A549 (cell line): ENCODE data around the gene SEPTIN1. TPM values are rescaled to one million over a fixed set of nuclear protein-coding genes. Genes with fewer than 3 reads are reported as not detected.
A peak's percentile ranks its signal among the peaks of the same experiment; 100 is the strongest.

ENCODE experiments used
- ATAC-seq, 2 experiments: fragments of 200-7000 bp in 1 of 2; fragments of >200 bp in 1 of 2; cut with Nextera tagmentation in 1 of 2; cut with Tn5 transposase in 1 of 2; 3 replicates each; pipeline versions ENCODE4 v1.8.0 to v1.9.1; 2018 to 2020; ENCODE audit warnings: mild to moderate bottlenecking in 1 of 2, moderate library complexity in 1 of 2
- CTCF ChIA-PET: fragments of 300-600 bp; sonication (Branson Sonifier 250); formaldehyde crosslinking; extraction: SDS; loops from one replicate; lab custom pipeline; 2021; ENCODE audit warnings: antibody characterized with exemption, inconsistent platforms; lab: Yijun Ruan, JAX
- POLR2A ChIA-PET: fragments of 350-600 bp; formaldehyde crosslinking; extraction: SDS; loops from one replicate; lab custom pipeline; 2021; ENCODE audit warnings: antibody characterized with exemption, inconsistent platforms; lab: Yijun Ruan, JAX
- DNase-seq, 2 experiments: peaks; one replicate each; pipeline versions ENCODE4 v3.0.0 to v3.0.0-alpha.2; 2011 to 2016; ENCODE audit warnings: low read depth in 1 of 2, low spot score in 1 of 2
- FAIRE-seq: peaks from 2 replicates; lab custom pipeline; 2011; peaks lifted over from hg19 to GRCh38; lab: Jason Lieb, UNC
- H3K27ac ChIP-seq, 2 experiments: fragments of >200 bp; sonication (Bioruptor Twin); formaldehyde crosslinking; 3 replicates each; pipeline ENCODE4 v1.5.1; 2016 to 2017
- H3K4me1 ChIP-seq: fragments of >200 bp; sonication (Bioruptor Twin); formaldehyde crosslinking; 3 replicates; pipeline ENCODE4 v1.6.1; 2016
- H3K4me2 ChIP-seq: fragments of >200 bp; sonication (Bioruptor Twin); formaldehyde crosslinking; 3 replicates; pipeline ENCODE4 v1.6.1; 2016
- H3K4me3 ChIP-seq: fragments of >200 bp; sonication (Bioruptor Twin); formaldehyde crosslinking; 3 replicates; pipeline ENCODE4 v1.5.1; 2016
- H3K9me3 ChIP-seq: fragments of >200 bp; sonication (Bioruptor Twin); formaldehyde crosslinking; 3 replicates; pipeline ENCODE4 v1.6.1; 2016
- BHLHE40 ChIP-seq: IDR thresholded peaks from 2 replicates; pipeline ENCODE4 v1.6.1; 2012; ENCODE audit warnings: low read depth, low read length, inconsistent platforms
- CBX8 ChIP-seq: fragments of 200-600 bp; sonication (generic); IDR thresholded peaks from 2 replicates; pipeline ENCODE4 v1.6.1; 2016
- CEBPB ChIP-seq, 2 experiments: fragments of >200 bp in 1 of 2; sonication (Bioruptor Twin) in 1 of 2; formaldehyde crosslinking in 1 of 2; IDR thresholded peaks; 2 replicates each; pipeline ENCODE4 v1.6.1; 2012 to 2016
- CTCF ChIP-seq: fragments of >200 bp; sonication (Bioruptor Twin); formaldehyde crosslinking; IDR thresholded peaks from 3 replicates; pipeline ENCODE4 v1.5.1; 2016
- ESRRA ChIP-seq: fragments of 150-350 bp; IDR thresholded peaks from 2 replicates; pipeline ENCODE4 v1.6.1; 2014; ENCODE audit warnings: mild to moderate bottlenecking, low read length, borderline replicate concordance
- GATA3 ChIP-seq: IDR thresholded peaks from 2 replicates; pipeline ENCODE4 v1.6.1; 2012; ENCODE audit warnings: borderline replicate concordance
- HOXB13 ChIP-seq: fragments of 250-450 bp; sonication (Bioruptor Pico); IDR thresholded peaks from 2 replicates; pipeline ENCODE4 v1.5.0; 2020; ENCODE audit warnings: low read depth, mild to moderate bottlenecking, moderate library complexity
- HOXB5 ChIP-seq: fragments of 250-450 bp; sonication (Bioruptor Pico); IDR thresholded peaks from 2 replicates; pipeline ENCODE4 v1.5.0; 2020; ENCODE audit warnings: mild to moderate bottlenecking, moderate library complexity
- JUN ChIP-seq, 2 experiments: fragments of >200 bp; sonication (Bioruptor Twin); formaldehyde crosslinking; IDR thresholded peaks; 2 replicates in 1 of 2; 3 replicates in 1 of 2; pipeline ENCODE4 v1.6.1; 2016 to 2017
- MAFK ChIP-seq: fragments of 450-650 bp; IDR thresholded peaks from 2 replicates; pipeline ENCODE4 v1.6.1; 2014; ENCODE audit not compliant: partially characterized antibody
- MAZ ChIP-seq: fragments of 150-350 bp; IDR thresholded peaks from 2 replicates; pipeline ENCODE4 v1.6.1; 2014; ENCODE audit warnings: antibody characterized with exemption, low read depth, low read length, borderline replicate concordance
- PBX3 ChIP-seq: IDR thresholded peaks from 2 replicates; pipeline ENCODE4 v1.6.1; 2012
- PHF8 ChIP-seq: fragments of 200-600 bp; sonication (generic); IDR thresholded peaks from 2 replicates; pipeline ENCODE4 v1.6.1; 2016; ENCODE audit warnings: low read depth, mild to moderate bottlenecking, antibody characterized with exemption, moderate library complexity, borderline replicate concordance
- USF2 ChIP-seq: fragments of 450-650 bp; IDR thresholded peaks from 2 replicates; pipeline ENCODE4 v1.6.1; 2014; ENCODE audit warnings: antibody characterized with exemption
- ZC3H11A ChIP-seq: fragments of 450-650 bp; IDR thresholded peaks from 2 replicates; pipeline ENCODE4 v1.6.1; 2014; ENCODE audit warnings: antibody characterized with exemption, mild to moderate bottlenecking
- ZNF302 ChIP-seq: fragments of 250-450 bp; sonication (Bioruptor Pico); IDR thresholded peaks from 2 replicates; pipeline ENCODE4 v1.9.0; 2021; ENCODE audit warnings: inconsistent platforms, mild to moderate bottlenecking, moderate library complexity
- WGBS: methylation state at CpG from one replicate; pipeline ENCODE4 v1.1.6; 2017; ENCODE audit errors: missing lambda C conversion rate; 5-methylcytosine and 5-hydroxymethylcytosine counted together
- polyA plus RNA-seq, 4 experiments: library from polyadenylated mRNA; depleted of rRNA in 3 of 4; stranded (reverse); fragments of >200 nt; fragmentation: RNase III in 1 of 4; extraction: RNeasy Plus Mini Kit Qiagen cat#74134 plus additional on column Dnase treatment in 1 of 4; gene quantifications; 2 replicates in 3 of 4; 3 replicates in 1 of 4; pipeline ENCODE4 v1.2.3, GENCODE V29; 2011 to 2017
- TF ChIP-seq, protein P1 (sequence below): IDR thresholded peaks from 2 replicates; pipeline ENCODE4 v1.6.1; 2012
- TF ChIP-seq, protein P2 (sequence below): IDR thresholded peaks from 2 replicates; pipeline ENCODE4 v1.6.1; 2012; ENCODE audit warnings: low read depth, borderline replicate concordance

The SEPTIN1 gene
- polyA plus RNA-seq, 2 of the 4 experiments (the other 2 are of a cell fraction) = 0.17 to 0.65 TPM

DNA sequence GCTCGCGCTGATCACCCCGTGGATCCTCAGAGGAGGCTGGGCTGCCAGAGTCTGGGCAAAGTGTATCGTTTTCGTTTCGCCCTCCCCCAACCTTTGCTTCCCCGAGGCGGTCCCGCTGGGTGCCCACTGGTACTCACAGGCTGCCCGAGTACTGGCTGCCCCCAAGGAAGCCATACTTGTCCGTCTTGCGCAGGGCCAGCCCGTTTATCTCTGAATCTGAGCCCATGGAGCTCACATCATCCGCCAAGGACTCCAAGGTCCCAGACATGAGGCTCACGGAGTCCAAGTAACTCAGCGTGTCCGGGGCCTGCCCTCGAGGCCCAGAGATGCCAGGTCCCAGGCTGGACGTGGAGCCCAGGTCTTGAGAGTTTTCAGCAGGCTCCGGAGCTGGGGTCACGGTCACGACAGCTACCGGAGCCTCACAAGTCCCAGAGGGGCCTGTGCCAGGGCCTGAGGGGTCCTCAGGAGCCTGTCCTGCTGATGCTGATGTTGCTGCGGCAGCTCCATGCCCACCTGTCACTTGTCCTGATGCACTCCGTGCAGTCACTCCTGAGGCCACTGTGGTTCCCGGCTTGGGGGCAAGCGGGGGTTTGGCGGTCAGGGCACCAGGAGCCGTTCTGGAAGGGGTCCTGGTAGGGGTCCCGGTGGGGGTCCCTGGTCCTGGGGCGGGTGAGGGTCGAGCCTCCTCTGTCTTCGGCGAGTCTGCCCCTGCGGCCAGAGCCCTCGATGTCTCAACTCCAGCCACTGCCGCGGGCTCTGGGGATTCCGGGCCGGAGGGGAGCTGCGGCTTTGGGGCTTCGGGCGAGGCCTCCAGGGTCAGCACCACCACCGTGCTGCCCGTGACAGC is 13.0 kb downstream of the SEPTIN1 start:
- WGBS = 6% methylated on average over 15 of the region's 45 CpGs
- ChIA-PET POLR2A (no interaction called here), CTCF (interaction anchor here (0.9 to 1.5 kb wide), 5 partner anchors 9 to 337 kb away, joined by 3 to 4 read pairs (median 3); partner anchors contain the start of gene ZNF48)
- DNase-seq = no peak
- no peak for ATAC-seq
- peak overlapping the region; percentile 80 for H3K4me2 ChIP-seq
- H3K27ac ChIP-seq = peak overlapping the region; percentile 96 to 98
- peaks cover 20% of the 10 kb centered on the region for H3K4me1 ChIP-seq
- no peaks in the 10 kb centered on the region for H3K9me3 ChIP-seq
- no peak for FAIRE-seq
- H3K4me3 ChIP-seq = peak overlapping the region; percentile 76
- TF ChIP-seq PHF8 (0 out of 2 replicates have a peak, but pooled peaks have one; percentile 15), ZNF302 (CRISPR knock-in tag) (no peak), PBX3 (no peak), JUN (IDR thresholded peaks at IDR 0.05) (no peak), CTCF (no peak), BHLHE40 (no peak), CBX8 (no peak)
- TF ChIP-seq, protein P1, sequence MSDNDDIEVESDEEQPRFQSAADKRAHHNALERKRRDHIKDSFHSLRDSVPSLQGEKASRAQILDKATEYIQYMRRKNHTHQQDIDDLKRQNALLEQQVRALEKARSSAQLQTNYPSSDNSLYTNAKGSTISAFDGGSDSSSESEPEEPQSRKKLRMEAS = peak; percentile 26; the same call in 1 of the 2 replicates
- TF ChIP-seq, protein P2, sequence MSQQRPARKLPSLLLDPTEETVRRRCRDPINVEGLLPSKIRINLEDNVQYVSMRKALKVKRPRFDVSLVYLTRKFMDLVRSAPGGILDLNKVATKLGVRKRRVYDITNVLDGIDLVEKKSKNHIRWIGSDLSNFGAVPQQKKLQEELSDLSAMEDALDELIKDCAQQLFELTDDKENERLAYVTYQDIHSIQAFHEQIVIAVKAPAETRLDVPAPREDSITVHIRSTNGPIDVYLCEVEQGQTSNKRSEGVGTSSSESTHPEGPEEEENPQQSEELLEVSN = no peak

DNA sequence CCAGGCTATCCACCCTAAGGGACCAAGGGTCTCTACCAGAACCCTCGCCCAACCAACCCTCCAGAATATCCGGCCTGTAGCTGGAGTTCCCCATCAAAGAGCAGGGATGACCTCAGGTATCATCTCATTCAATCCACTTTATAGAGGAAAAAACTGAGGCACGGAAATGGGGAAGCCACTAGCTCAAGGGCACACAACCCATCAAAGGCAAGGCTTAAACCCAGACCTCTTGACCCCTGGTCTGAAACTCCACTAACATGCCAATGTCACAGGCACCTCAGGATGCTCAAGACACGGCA is 13.6 kb downstream of the SEPTIN1 start:
- ATAC-seq (no peak), FAIRE-seq (no peak), DNase-seq (no peak)
- CTCF ChIA-PET = interaction anchor here (0.9 to 1.5 kb wide), 4 partner anchors 8 to 336 kb away, joined by 3 to 4 read pairs (median 4); partner anchors contain the start of gene ZNF48
- H3K4me3 ChIP-seq = peak overlapping the region; percentile 76
- no peaks in the 10 kb centered on the region for H3K9me3 ChIP-seq
- WGBS = 13% methylated on average over 4 of the region's 4 CpGs
- POLR2A ChIA-PET = no interaction called here
- H3K4me1 ChIP-seq = peaks cover 20% of the 10 kb centered on the region
- peak overlapping the region; percentile 80 for H3K4me2 ChIP-seq
- peak overlapping the region; percentile 96 to 98; a peak in 5 of 6 replicates for H3K27ac ChIP-seq
- TF ChIP-seq USF2 (no peak), GATA3 (no peak), MAFK (no peak), HOXB5 (CRISPR knock-in tag) (no peak), HOXB13 (CRISPR knock-in tag) (no peak), ESRRA (no peak), ZNF302 (CRISPR knock-in tag) (no peak), MAZ (no peak), ZC3H11A (no peak), CEBPB (IDR thresholded peaks at IDR 0.05) (no peak)
